K562 (cell line): ENCODE measurements around the gene STARD13. TPM values are rescaled to one million over a fixed set of nuclear protein-coding genes. Genes with fewer than 3 reads are reported as not detected.

Experiments
- ATAC-seq: fragments of 200-7000 bp; cut with Tn5 transposase; 3 replicates; pipeline ENCODE4 v1.9.1; 2020; ENCODE audit warnings: moderate library complexity
- BruUV-seq: library from RNA; stranded (reverse); fragments of 400-500 nt; replicated peaks from 2 replicates; lab custom pipeline; 2021; lab: Mats Ljungman, UMichigan
- CTCF ChIA-PET: fragments of 300-600 bp; formaldehyde crosslinking; extraction: SDS; loops from one replicate; lab custom pipeline; 2021; ENCODE audit warnings: low intra/inter-chr PET ratio; lab: Yijun Ruan, JAX
- POLR2A ChIA-PET: fragments of 300-600, 350-650 bp; sonication (Branson Sonifier 250); formaldehyde crosslinking; extraction: SDS; loops from one replicate; lab custom pipeline; 2021; ENCODE audit warnings: antibody characterized with exemption, inconsistent platforms; lab: Yijun Ruan, JAX
- DNase-seq, 4 experiments: peaks; one replicate each; pipeline versions ENCODE4 v3.0.0 to v3.0.0-alpha.2; 2011 to 2018; ENCODE audit warnings: low spot score in 3 of 4, mixed read lengths in 3 of 4; ENCODE audit errors: extremely low read depth in 1 of 4
- FAIRE-seq: peaks from 2 replicates; lab custom pipeline; 2011; peaks lifted over from hg19 to GRCh38; lab: Jason Lieb, UNC
- H2AFZ ChIP-seq: 2 replicates; pipeline ENCODE4 v1.6.0; 2011; ENCODE audit warnings: low read depth, low read length, control low read depth, inconsistent platforms
- H3K27ac ChIP-seq: fragments of 200-600 bp; 3 replicates; pipeline ENCODE4 v1.8.0; 2011; ENCODE audit warnings: low read depth, mild to moderate bottlenecking, control low read depth, inconsistent platforms, low read length, moderate library complexity, mixed read lengths; ENCODE audit errors: extremely low read depth
- H3K27me3 ChIP-seq, 2 experiments: fragments of 300-600 bp in 1 of 2; 2 replicates in 1 of 2; 3 replicates in 1 of 2; pipeline versions ENCODE4 v1.6.0 to v1.8.0; 2011; ENCODE audit warnings: inconsistent platforms in 2 of 2, low read length in 2 of 2, mild to moderate bottlenecking in 1 of 2, mixed read lengths in 1 of 2, moderate library complexity in 1 of 2; ENCODE audit not compliant: control insufficient read depth in 2 of 2, insufficient read depth in 2 of 2
- H3K36me3 ChIP-seq: fragments of 300-600 bp; 3 replicates; pipeline ENCODE4 v1.8.0; 2011; ENCODE audit warnings: mild to moderate bottlenecking, low read length, inconsistent platforms; ENCODE audit not compliant: control insufficient read depth, insufficient read depth
- H3K4me1 ChIP-seq, 2 experiments: fragments of 200-600 bp in 1 of 2; replicated peaks in 1 of 2; 2 replicates in 1 of 2; 3 replicates in 1 of 2; pipeline versions ENCODE4 v1.5.1 to v1.8.0; 2011; ENCODE audit warnings: inconsistent platforms in 2 of 2, low read length in 2 of 2, mild to moderate bottlenecking in 1 of 2, mixed read lengths in 1 of 2, moderate library complexity in 1 of 2; ENCODE audit not compliant: control insufficient read depth in 2 of 2, insufficient read depth in 2 of 2
- H3K4me2 ChIP-seq: 2 replicates; pipeline ENCODE4 v1.6.1; 2011; ENCODE audit warnings: low read length, control low read depth, inconsistent platforms, mixed read lengths; ENCODE audit not compliant: insufficient read depth
- H3K4me3 ChIP-seq: fragments of 200-600 bp; sonication (generic), shearing (Covaris generic); 2 replicates; pipeline ENCODE4 v1.5.1; 2016; ENCODE audit warnings: control low read depth, inconsistent platforms
- H3K79me2 ChIP-seq: fragments of 200-600 bp; 3 replicates; pipeline ENCODE4 v1.8.0; 2011; ENCODE audit warnings: low read length, inconsistent platforms; ENCODE audit not compliant: control insufficient read depth, insufficient read depth
- H3K9ac ChIP-seq, 2 experiments: 2 replicates each; pipeline versions ENCODE4 v1.6.0 to v1.6.1; 2011; ENCODE audit warnings: low read depth in 2 of 2, low read length in 2 of 2, control low read depth in 1 of 2, inconsistent platforms in 1 of 2, mild to moderate bottlenecking in 1 of 2, mixed read lengths in 1 of 2; ENCODE audit not compliant: insufficient read depth in 1 of 2
- H3K9me1 ChIP-seq: one replicate; pipeline ENCODE4 v1.6.0; 2011; ENCODE audit warnings: inconsistent platforms, mild to moderate bottlenecking, low read length, moderate library complexity; ENCODE audit not compliant: control insufficient read depth, insufficient read depth
- H3K9me3 ChIP-seq: replicated peaks from 2 replicates; pipeline ENCODE4 v1.5.1; 2011; ENCODE audit warnings: low read depth, low read length, inconsistent platforms; ENCODE audit not compliant: control insufficient read depth, insufficient read depth
- H4K20me1 ChIP-seq: replicated peaks from 2 replicates; pipeline ENCODE4 v1.6.1; 2011; ENCODE audit warnings: low read length, inconsistent platforms, mixed read lengths; ENCODE audit not compliant: control insufficient read depth, insufficient read depth
- E2F3 ChIP-seq: fragments of 250-450 bp; sonication (Bioruptor Pico); IDR thresholded peaks from 2 replicates; pipeline ENCODE4 v1.4.0; 2020; ENCODE audit warnings: mild to moderate bottlenecking
- ELF4 ChIP-seq: fragments of 450-650 bp; formaldehyde crosslinking; IDR thresholded peaks from 2 replicates; pipeline ENCODE4 v1.4.0; 2022; ENCODE audit warnings: missing genetic modification characterization
- ETS2 ChIP-seq: IDR thresholded peaks from 2 replicates; pipeline ENCODE4 v1.6.1; 2016; ENCODE audit warnings: borderline replicate concordance, missing genetic modification characterization, mild to moderate bottlenecking, moderate library complexity, missing compliant biosample characterization; ENCODE audit not compliant: poor library complexity, severe bottlenecking
- FOS ChIP-seq: IDR thresholded peaks from 3 replicates; pipeline ENCODE4 v1.6.1; 2011; ENCODE audit not compliant: insufficient read length; ENCODE audit errors: extremely low read depth
- FOXM1 ChIP-seq, 2 experiments: fragments of 450-650 bp in 1 of 2; sonication (generic) in 1 of 2; formaldehyde crosslinking in 1 of 2; IDR thresholded peaks; 2 replicates each; pipeline versions ENCODE4 v1.6.1 to v1.9.0; 2017 to 2022; ENCODE audit warnings: low read depth in 2 of 2, mild to moderate bottlenecking in 2 of 2, missing genetic modification reagents in 1 of 2, moderate library complexity in 1 of 2
- GTF2A2 ChIP-seq: IDR thresholded peaks from 2 replicates; pipeline ENCODE4 v1.6.1; 2016; ENCODE audit warnings: mild to moderate bottlenecking, missing genetic modification characterization, missing compliant biosample characterization
- HNRNPK ChIP-seq: fragments of 200-400 bp; formaldehyde crosslinking; IDR thresholded peaks from one replicate; pipeline ENCODE4 v1.6.1; 2018; ENCODE audit warnings: mild to moderate bottlenecking, low read depth, low read length; ENCODE audit not compliant: poor library complexity, severe bottlenecking
- KDM5B ChIP-seq: fragments of 200-600 bp; sonication (generic); IDR thresholded peaks from 2 replicates; pipeline ENCODE4 v1.6.1; 2012; ENCODE audit warnings: low read depth, mild to moderate bottlenecking, moderate library complexity, low read length, control low read depth, inconsistent platforms; ENCODE audit not compliant: insufficient replicate concordance
- MEIS2 ChIP-seq: fragments of 450-650 bp; IDR thresholded peaks from 2 replicates; pipeline ENCODE4 v1.6.1; 2014; ENCODE audit warnings: mild to moderate bottlenecking; ENCODE audit not compliant: partially characterized antibody
- PHB2 ChIP-seq: fragments of 450-650 bp; IDR thresholded peaks from 2 replicates; pipeline ENCODE4 v1.6.1; 2017; ENCODE audit warnings: low read depth
- PTBP1 ChIP-seq: fragments of 200-400 bp; formaldehyde crosslinking; IDR thresholded peaks from 2 replicates; pipeline ENCODE4 v1.6.1; 2017; ENCODE audit warnings: low read depth, low read length
- RB1 ChIP-seq: fragments of 450-650 bp; IDR thresholded peaks from 2 replicates; pipeline ENCODE4 v1.6.1; 2017; ENCODE audit warnings: low read depth, mild to moderate bottlenecking
- SP1 ChIP-seq: sonication (generic); formaldehyde crosslinking; IDR thresholded peaks from 2 replicates; pipeline ENCODE4 v1.8.1; 2022; ENCODE audit warnings: mild to moderate bottlenecking, missing genetic modification reagents
- U2AF2 ChIP-seq: fragments of 200-400 bp; formaldehyde crosslinking; optimal IDR thresholded peaks from 2 replicates; pipeline ENCODE3; 2017; ENCODE audit warnings: low read depth, mild to moderate bottlenecking, low read length
- XRCC5 ChIP-seq: fragments of 200-400 bp; formaldehyde crosslinking; IDR thresholded peaks from 2 replicates; pipeline ENCODE4 v1.6.1; 2017; ENCODE audit warnings: low read depth, mild to moderate bottlenecking, low read length
- ZEB2 ChIP-seq: fragments of 450-650 bp; IDR thresholded peaks from 2 replicates; pipeline ENCODE4 v1.6.1; 2016
- ZNF280B ChIP-seq: fragments of 250-450 bp; sonication (Bioruptor Pico); IDR thresholded peaks from 2 replicates; pipeline ENCODE4 v1.5.1; 2021; ENCODE audit warnings: mild to moderate bottlenecking
- ZNF717 ChIP-seq: fragments of 250-450 bp; sonication (Bioruptor Pico); IDR thresholded peaks from 2 replicates; pipeline ENCODE4 v1.5.0; 2021
- WGBS: fragments of 100-300 bp; shearing (Covaris generic); methylation state at CpG from one replicate; pipeline ENCODE4 v1.1.6; 2016; ENCODE audit warnings: low coverage, mixed read lengths; ENCODE audit not compliant: insufficient coverage; ENCODE audit errors: missing lambda C conversion rate; 5-methylcytosine and 5-hydroxymethylcytosine counted together
- in situ Hi-C: fragments of 300-500 bp; cut with MboI; formaldehyde crosslinking; loops from 4 replicates; pipeline ENCODE4 v1.15.0; 2018; ENCODE audit warnings: inconsistent platforms, mixed read lengths
- intact Hi-C: fragments of 100-400 bp; cut with micrococcal nuclease; formaldehyde crosslinking; loops from 2 replicates; pipeline ENCODE4 v1.14.2; 2022
- polyA plus RNA-seq, 8 experiments: library from polyadenylated mRNA; depleted of rRNA in 4 of 8; stranded (reverse) in 5 of 8; unstranded in 3 of 8; fragments of >200 nt; fragmentation: Nextera tagmentation in 2 of 8; fragmentation: Illumina TruSeq in 1 of 8; extraction: Ambion mirVana in 2 of 8; extraction: Trizol in 1 of 8; gene quantifications; 2 replicates each; pipeline versions ENCODE4 v1.2.1 to v1.2.3, GENCODE V29; 2011 to 2014; ENCODE audit warnings: inconsistent platforms in 1 of 8, missing spikeins in 1 of 8
- total RNA-seq, 7 experiments: library from RNA; depleted of rRNA in 6 of 7; stranded (reverse); fragments of >200 nt in 6 of 7; fragmentation: Illumina TruSeq in 2 of 7; extraction: Trizol in 2 of 7; gene quantifications; 2 replicates each; pipeline versions ENCODE4 v1.2.1 to v1.2.3, GENCODE V29; 2011 to 2021; ENCODE audit warnings: low replicate concordance in 1 of 7

Gene STARD13
- total and polyA plus RNA-seq, 9 of the 15 experiments (the other 6 are each of a cell fraction or from before 2014, with no cell fraction given): 0.11 TPM; not detected in 8

- Histone ChIP-seq H3K9ac (no peak overlapping the region), H3K4me1 (no peaks in the 10 kb centered on the region), H3K9me1 (no peaks in the 10 kb centered on the region), H3K79me2 (no peaks in the 10 kb centered on the region), H3K27ac (no peak overlapping the region), H2AFZ (no peak overlapping the region), H3K36me3 (no peaks in the 10 kb centered on the region), H3K9me3 (no peaks in the 10 kb centered on the region), H3K4me2 (no peak overlapping the region), H3K27me3 (no peaks in the 10 kb centered on the region), H4K20me1 (no peaks in the 10 kb centered on the region), H3K4me3 (no peak overlapping the region)
- no peak for FAIRE-seq
- ChIA-PET CTCF (no interaction called here), POLR2A (interaction anchor here (0.9 kb wide), 1 partner anchor 18 kb away, joined by 3 read pairs; no protein-coding TSS in a partner anchor)
- BruUV-seq: no TSS peak
- intact Hi-C loops: no loop called here
- ATAC-seq: no peak
- no peak for TF ChIP-seq U2AF2
- TF ChIP-seq E2F3 (CRISPR knock-in tag): no peak
- no peak for TF ChIP-seq ZNF717
- TF ChIP-seq FOS: no peak
- TF ChIP-seq RB1: no peak
- TF ChIP-seq ZEB2: no peak
- TF ChIP-seq ZNF280B: no peak
- TF ChIP-seq PHB2: no peak
- TF ChIP-seq PTBP1: no peak
- TF ChIP-seq ETS2 (tag): no peak
- TF ChIP-seq SP1 (CRISPR knock-in tag): no peak
- TF ChIP-seq GTF2A2: no peak
- no peak for TF ChIP-seq HNRNPK
- no peak for TF ChIP-seq KDM5B
- TF ChIP-seq XRCC5: no peak
- no peak for TF ChIP-seq ELF4 (CRISPR knock-in tag)
- TF ChIP-seq FOXM1 (IDR thresholded peaks at IDR 0.05; ENCODE audit: low read depth): no peak
- no peak for TF ChIP-seq FOXM1 (CRISPR knock-in tag; IDR thresholded peaks at IDR 0.05; ENCODE audit: low read depth)
- no peak for TF ChIP-seq MEIS2
- in situ Hi-C loops: no loop called here
- 0% methylated on average over 2 of the region's 2 CpGs for WGBS
- DNase-seq: no peak
These were observed 170.3 kb downstream of the STARD13 start for GRCh38 chr13:33115274-33115673.
